Dermis blood vessel endothelial cell (primary cell): ENCODE data around the gene ARPIN. TPM values are rescaled to one million over a fixed set of nuclear protein-coding genes. Genes with fewer than 3 reads are reported as not detected.
"Not testable (repeated sequence)": the region's sequence is repeated elsewhere in the genome, so short reads cannot be mapped to it uniquely, and the experiment has no call there.

Experiments
- DNase-seq: peaks from one replicate; pipeline ENCODE4 v3.0.0; 2010
- total RNA-seq: library from RNA; depleted of rRNA; stranded (reverse); fragments of >200 nt; gene quantifications from 2 replicates; pipeline ENCODE4 v1.2.3, GENCODE V29; 2014

ARPIN gene
- total RNA-seq: 14.8 and 15.7 TPM in 2 replicates

DNA sequence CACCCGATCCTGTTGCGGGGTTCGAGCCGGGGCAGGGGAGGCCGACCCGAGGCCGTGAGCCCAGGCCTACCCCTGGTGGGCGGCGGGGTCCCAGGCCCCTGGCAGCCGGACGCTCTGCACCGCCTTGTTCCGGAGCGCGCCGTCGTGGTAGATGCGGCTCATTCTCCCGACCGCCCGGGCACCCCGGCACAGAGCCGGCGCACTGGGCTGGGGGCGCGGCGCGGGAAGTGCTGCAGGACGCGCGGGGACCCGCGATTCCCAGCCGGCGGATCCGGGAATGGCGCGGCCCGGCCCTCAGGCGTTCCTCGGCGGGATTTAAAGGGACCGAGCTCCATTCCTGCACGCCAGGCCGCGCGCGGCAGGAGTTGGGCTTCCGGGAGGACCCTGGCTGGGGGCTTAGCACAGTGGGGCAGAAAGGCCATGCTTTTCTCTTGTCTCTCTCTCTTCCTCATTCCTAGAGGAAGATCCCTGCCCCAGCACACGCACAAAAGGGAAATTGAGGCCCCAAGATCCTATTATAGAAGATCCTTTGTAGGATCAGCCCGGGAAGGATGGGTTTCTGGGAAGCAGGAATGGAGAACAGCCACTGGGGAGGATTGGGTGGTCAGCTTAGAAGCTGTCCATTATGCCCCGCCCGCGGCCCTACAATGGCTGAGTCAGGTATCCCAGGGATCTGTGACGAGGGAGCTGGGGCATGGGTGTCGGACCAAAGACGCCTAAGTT lies at the start of gene ARPIN:
ARPIN (minus strand) TSS at position 279 of the 723 bp plus-strand sequence; CDS start at position 162, 117 bp downstream.
- peak; percentile 62 for DNase-seq

DNA sequence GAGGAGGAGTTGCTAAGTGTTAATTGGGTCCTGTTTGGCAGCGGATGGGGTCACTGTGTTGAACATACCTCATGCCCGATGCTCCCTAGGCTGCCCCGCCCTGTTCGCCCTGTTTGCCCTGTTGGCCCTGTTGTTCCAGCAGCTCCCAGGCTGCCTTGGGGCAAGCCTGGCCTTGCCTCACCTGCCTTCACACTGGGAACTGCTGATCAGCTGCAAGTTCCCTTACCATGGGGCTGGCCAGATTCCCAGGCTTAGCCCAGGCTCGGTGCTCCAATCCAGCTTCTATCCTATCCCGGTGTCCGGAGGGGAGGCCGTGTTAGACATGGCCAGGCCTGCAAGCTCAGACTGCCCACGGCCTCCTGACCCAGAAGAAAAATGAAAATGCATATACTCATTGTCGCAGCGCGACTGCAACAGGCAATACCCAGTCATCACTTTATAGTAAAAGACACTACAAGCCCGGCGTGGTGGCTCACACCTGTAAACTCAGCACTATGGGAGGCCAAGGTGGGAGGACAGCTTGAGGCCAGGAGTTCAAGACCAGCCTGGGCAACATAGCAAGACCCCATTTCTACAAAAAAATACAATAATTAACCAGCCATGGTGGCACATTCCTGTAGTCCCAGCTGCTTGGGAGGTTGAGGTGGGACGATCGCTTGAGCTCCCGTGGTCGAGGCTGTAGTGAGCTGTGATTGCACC lies 45.5 kb upstream of the ARPIN start:
- no peak for DNase-seq

DNA sequence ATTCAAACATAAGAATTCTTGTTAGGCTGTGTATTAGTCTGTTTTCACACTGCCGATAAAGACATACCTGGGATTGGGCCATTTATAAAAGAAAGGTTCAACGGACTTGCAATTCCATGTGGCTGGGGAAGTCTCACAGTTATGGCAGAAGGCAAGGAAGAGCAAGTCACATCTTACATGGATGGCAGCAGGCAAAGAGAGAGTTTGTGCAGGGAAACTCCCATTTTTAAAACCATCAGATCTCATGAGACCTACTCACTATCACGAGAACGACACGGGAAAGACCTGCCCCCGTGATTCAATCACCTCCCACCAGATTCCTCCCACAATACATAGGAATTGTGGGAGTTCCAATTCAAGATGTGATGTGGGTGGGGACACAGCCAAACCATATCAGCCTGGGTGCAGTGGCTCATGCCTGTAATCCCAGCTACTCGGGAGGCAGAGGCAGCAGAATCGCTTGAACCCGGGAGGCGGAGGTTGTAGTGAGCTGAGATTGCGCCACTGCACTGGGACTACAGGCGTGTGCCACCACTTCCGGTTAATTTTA lies 42.8 kb upstream of the ARPIN start:
- DNase-seq: not testable (repeated sequence)

DNA sequence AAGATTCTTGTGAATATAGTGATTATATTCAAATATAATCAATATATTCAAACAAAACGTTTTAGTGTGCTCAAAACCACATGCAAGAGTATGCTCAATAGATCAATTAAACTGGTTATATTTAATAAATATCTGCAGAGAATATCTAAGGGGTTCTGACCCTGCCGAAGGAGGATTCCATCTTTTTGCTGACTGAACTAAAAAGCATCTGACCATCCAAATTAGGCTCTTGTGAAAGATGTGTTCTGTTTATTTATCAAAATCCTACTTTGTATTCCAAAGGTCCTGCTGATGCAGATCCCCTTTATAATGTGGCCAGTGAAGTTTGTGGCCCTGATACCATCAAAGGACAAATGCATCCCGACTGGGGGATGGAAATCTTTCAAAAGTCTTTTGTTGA lies 41.8 kb upstream of the ARPIN start:
- DNase-seq: no peak

DNA sequence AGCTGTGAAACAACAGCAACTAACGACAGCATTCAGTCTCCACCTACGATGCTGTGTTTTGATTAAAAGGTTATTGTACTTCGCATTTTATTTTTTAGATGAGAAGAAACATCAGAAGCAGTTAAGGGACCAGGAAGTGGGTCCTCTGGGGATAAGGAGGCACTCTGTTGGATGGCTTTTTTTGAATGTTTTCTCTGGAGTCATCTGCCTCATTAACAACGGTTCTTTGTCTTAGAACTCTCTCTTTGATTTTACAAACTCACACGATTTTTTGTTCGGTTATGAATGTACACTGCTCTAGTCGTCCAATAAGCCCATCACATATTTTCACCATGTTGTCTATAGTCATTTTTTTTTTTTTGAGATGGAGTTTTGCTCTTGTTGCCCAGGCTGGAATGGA lies 36.0 kb upstream of the ARPIN start:
- DNase-seq: no peak

DNA sequence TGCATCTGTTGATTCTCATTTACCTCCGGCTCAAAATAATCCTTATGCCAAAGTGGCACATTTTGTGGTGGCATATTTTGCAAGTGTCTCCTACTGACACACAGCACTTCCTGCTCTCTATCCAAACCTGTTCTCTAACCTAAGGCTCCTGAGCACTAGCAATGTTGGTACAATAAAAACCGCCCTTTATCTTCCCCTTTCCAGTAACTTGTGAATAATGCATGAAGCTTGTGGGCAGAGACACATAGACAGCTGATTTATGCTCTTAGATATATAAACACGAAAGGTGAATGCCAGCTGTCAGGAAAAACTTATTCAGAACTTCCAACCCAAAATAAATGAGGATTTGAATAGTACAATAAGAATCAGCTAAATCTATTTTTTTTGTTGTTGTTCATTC lies 34.6 kb upstream of the ARPIN start:
- no peak for DNase-seq

DNA sequence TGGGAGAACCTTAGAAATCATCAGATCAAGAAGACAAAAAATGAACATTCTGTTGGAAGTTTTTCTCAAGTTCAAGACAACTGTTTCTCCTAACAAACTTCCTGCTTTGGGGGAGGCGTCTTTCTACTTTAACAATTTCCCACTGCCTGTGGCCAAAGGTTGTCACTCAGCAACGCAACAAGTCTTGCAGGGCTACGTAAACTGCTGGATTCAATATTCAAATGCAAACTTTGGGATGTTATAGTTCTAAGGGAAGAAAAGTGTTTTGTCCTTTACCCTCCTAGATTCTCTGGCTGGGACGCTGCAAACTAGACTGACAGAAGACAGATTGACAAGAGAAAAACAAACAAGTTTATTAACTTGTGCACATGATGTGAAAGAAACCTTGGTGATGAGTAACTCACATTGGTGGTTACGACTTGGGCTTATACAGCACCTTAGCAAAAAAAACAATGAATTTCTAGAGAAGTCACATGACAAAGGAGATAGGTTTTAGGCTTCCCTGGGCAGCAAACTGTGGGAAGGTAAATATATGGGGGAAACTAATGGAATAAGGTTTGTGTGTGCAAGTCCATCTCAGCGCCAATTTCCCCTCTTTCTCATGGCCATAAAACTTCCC lies 34.0 kb upstream of the ARPIN start:
- no peak for DNase-seq

DNA sequence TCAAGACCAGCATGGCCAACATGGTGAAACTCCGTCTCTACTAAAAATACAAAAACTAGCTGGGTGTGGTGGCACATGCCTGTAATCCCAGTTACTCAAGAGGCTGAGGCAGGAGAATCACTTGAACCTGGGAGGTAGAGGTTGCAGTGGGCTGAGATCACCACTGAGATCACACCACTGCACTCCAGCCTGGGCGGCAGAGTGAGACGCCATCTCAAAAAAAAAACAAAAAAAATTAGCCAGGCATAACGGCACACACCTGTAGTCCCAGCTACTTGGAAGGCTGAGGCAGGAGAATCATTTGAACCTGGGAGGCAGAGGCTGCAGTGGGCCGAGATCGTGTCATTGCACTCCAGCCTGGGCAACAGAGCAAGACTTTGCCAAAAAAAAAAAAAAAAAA lies 31.0 kb upstream of the ARPIN start:
- DNase-seq: not testable (repeated sequence)

DNA sequence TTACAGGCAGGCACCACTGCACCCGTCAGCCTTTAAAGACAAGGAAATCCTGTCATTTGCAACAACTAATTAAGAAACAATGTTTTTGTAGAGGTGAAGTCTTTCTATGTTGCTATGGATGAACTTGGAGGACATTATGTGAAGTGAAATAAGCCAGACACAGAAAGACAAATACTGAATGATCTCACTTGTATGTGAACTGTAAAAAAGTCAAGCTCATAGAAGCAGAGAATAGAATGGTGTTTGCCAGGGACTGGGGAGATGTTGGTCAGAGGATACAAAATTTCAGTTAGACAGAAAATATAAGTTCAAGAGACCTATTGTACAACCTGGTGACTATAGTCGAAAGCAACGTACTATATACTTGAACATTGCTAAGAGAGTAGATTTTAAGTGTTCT lies 27.2 kb upstream of the ARPIN start:
- no peak for DNase-seq

DNA sequence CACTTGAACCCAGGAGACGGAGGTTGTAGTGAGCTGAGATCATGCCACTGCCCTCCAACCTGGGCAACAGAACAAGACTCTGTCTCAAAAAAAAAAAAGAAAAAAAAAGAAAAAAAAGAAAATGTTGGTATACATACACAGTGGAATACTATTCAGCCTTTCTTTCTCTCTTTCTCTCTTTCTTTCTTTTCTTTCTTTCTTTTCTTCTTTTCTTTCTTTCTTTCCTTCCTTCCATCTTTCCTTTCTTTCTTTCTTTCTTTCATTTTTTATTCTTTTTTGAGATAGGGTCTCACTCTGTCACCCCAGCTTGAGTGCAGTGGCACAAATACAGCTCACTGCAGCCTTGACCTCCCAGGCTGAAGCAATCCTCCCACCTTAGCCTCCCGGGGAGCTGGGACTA lies 26.6 kb upstream of the ARPIN start:
- DNase-seq: not testable (repeated sequence)

DNA sequence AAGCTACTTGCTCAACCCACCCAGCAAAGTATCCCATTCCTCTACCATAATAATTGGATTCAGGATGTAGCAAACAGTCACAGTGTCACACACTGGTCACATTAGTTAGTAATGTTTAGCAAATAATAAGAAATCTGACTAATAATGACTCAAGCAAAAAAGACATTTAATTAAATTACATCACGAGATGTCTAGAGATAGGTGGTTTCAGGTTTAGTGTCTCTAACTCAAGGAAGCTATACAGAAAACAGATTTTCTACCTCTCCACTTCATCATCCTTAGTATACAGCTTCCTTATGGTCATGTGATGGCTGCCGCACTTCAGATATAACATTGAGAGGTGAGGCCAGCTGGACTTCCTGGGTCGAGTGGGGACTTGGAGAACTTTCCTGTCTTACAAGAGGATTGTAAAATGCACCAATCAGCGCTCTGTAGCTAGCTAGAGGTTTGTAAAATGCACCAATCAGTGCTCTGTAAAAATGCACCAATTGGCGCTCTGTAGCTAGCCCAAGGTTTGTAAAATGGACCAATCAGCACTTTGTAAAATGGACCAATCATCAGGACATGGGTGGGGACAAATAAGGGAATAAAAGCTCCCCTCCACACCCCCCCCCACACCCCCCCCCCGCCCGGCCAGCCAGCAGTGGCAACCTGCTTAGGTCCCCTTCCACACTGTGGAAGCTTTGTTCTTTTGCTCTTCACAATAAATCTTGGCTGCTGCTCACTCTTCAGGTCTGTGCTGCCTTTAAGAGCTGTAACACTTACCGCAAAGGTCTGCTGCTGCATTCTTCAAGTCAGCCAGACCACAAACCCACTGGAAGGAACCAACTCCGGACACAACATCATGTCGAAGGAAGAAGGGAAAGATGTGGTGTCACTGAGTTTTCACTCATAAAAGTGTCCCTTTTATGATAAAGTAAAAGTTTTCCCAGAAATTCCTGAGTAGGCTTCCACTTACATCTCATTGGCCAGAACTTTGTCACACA lies 24.9 kb upstream of the ARPIN start:
- no peak for DNase-seq

DNA sequence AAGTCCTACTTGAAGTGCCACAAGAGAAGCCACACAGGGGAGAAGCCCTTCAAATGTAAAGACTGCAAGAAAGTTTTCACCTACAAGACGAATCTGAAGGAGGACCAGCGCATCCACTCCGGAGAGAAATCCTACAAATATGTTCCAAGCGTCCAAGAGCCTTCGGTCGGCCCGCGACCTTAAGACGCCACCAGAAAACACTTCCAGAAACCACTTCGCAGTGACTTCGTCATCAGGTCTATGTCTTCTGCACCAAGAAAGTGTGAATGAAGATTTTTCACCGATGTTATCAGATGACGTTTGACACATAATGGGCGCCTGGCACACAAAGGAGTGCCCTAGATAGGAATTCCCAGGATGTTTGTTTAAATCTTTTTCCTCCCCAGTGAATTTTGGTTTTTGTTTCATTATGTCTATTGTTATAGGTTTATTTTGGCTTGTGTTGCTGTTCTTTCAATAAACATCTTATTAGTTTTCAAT lies 24.1 kb upstream of the ARPIN start:
- DNase-seq: no peak

DNA sequence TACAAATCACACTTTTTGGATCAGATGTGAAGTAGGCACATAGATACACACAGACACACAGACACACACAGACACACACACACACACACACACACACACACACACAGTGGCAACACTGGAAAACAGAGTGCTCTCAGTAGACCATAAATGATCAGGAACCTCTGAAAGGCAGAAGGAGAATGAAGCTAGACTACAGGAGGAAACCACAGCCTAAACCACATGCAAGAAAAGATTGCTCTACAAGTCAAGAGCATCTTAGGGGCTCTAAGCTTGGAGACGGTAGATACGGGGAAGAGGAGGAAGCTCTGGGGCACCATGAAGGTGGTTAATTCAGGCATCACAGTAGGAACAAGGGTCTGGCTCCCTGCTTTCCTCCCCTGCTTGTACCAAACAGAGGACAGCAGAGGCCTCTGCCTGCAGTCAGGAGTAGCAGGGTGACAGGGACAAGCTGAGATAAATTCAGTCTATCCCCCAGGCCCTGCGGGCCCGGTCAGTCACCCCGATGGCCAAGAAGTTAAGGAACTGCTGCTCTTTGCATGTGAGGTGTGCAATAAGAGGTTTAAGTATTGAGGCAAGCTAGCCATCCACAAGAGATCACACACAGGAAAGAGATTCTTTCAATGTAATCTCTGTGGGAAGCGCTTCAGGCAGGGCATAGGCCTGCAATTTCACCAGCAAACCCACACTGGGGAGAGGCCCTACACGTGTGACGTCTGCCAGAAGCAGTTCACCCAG lies 23.5 kb upstream of the ARPIN start:
- no peak for DNase-seq

DNA sequence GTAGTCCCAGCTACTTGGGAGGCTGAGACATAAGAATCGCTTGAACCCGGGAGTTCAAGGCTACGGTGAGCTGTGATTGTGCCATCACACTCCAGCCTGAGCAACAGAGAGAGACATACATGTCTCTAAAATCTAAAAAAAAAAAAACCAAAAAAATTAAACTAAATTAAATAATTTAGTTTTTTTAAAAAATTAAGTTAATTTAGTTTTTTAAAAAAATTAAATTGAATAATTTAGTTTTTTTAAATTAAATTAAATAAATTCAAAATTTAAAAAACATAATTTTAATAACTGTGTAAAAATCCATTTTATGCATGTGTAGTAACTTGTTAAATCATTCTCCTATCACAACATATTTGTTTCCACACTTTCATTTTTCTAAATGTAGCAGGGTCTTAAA lies 20.1 kb upstream of the ARPIN start:
- DNase-seq: no peak

DNA sequence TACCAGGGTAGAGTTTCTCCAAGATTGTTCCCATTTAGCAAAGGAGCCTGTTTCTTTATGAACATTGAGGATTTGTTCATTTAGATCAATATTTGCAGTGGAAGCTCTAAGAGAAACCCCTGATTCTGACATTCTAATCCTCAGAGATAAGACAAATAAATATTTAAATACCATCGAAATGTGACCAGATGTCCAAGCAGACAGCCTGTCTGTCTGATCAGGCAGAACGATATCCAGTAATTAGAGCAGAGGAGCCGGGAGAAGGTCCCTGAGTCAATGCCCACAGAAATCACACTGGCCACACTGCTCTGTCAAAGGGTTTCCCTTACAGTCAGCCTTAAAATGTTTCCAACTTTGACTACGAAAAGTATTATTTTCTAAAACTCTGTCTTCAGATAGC lies 15.7 kb upstream of the ARPIN start:
- DNase-seq: no peak

DNA sequence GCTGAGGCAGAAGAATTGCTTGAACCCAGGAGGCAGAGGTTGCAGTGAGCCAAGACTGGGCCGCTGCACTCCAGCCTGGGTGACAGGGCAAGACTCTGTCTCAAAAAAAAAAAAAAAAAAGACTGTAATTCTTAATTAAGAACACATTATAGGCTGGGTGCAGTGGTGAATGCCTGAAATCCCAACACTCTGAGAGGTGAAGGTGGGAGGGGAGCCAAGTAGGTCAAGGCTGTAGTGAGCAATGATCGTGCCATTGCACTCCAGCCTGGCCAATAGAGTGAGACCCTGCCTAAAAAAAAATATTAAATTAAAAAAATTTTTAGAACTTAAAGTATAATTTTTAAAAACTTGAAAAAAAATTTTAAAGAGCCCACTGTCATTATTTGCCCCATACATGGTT lies 13.4 kb upstream of the ARPIN start:
- DNase-seq: no peak

DNA sequence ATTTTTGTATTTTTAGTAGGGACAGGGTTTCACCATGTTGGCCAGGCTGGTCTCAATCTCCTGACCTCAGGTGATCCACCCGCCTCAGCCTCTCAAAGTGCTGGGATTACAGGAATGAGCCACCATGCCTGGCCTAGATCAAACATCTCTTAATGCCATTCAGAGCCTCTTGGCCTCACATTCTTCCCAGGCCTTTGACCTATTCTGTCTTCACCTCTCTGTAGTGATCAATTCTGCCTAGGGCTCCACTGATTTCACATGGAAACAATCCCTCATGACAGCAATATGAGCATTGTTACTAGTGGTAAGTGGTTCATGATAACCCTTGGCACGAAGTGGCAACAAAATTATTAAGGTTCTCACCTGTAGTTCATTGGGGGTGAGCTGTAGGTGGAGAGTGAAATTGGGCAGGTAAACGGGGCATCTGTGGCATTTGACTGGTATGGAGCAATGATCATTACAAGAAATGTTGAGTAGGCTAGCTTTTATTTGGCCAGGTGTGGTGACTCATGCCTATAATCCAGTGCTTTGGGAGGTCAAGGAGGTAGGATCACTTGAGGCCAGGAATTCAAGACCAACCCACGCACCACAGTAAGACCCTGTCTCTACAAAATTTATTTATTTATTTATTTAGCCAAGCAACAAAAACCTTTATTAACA lies 4.8 kb upstream of the ARPIN start:
- DNase-seq: no peak

DNA sequence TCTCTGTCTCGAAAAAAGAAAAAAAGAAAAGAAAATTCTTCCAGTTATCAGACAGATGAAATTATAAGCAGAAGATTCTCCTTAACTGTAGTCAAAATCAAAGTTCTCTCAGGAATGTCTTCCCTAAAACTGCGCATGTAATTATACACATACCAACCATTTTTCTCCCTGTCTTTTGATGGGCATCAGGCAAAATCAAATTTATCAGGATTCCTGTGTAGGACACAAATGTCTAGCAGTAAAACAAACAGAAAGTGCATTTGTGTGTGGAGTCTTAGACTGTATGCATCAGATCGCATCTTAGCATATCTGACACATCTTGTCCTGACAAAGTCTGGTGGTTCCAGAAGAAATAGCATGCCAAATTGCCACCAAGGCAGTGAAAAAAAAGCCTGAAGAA lies 3.9 kb upstream of the ARPIN start:
- no peak for DNase-seq

DNA sequence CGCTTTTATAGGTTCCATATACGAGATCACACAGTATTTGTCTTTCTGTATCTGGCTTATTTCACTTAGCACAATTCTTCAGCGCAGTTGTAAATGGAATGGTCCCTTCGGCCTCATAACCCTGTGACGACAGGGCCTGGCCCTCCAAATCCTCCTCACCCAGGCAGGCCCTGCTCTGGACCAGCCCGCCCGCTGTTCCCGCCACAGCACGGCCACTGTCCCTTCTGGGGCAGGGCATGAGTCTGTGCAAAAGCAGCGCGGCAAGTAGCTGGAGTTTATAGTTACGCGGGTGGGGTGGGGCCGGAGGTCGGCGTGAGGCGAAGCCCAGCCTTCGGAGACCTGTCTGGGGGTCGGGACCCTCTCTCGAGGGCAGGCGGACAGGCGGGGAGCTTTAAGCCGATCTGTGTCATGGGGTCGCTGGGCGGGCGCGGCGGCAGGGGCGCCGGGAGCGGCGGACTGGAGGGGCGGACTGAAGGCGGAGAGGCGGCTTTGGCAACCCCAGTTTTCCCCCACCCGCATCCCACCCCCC lies 543 bp downstream of the ARPIN start:
- peak; percentile 44 for DNase-seq

DNA sequence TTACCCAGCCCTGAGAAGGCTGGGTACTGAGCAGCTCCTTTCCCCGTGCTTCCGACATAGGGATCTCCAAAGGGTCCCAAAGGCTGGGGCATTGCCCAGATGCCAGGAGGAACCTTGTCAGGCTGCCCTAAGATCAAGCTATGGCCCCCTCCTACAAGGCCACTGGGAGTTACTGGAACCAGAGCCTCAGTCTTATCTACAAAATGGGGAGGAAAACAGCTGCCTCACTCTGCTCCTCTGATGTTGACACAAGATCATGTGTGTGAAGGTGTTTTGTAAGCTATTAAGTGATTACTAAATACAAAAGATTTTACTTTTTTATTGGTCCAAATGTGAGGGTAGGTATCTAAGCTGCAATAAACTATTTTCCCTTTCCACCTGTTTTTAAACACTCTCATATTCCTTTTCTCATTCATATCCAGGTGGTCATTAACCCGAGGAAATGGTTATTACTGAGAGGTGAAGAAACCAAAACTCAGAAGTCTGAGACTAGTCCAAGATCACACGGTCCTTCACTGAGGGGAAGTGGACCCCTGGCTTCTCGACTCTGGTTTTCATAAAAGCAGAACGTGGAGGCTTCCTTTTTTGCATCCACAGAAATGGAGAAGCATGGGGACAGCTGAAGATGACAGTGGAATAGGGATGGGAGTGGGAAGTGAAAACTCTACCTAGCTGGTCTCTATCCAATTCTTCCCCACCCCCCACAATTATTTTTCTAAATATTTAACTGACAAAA lies 1.7 kb downstream of the ARPIN start:
- DNase-seq: no peak
